CD14-positive monocyte (primary cell): ENCODE measurements around the gene ASCC2. TPM values are rescaled to one million over a fixed set of nuclear protein-coding genes. Genes with fewer than 3 reads are reported as not detected.

Experiments used
- DNase-seq, 3 donors: peaks; one replicate each; pipeline ENCODE4 v3.0.0-alpha.2; 2011 to 2022
- H2AFZ ChIP-seq: 2 replicates; pipeline ENCODE4 v1.6.0; 2012; ENCODE audit warnings: mild to moderate bottlenecking, low read depth, low read length, inconsistent platforms; ENCODE audit not compliant: insufficient read depth, poor library complexity, severe bottlenecking
- H3K27ac ChIP-seq, 2 donors: 1 replicate in 1 of 2; 2 replicates in 1 of 2; pipeline ENCODE4 v1.5.1; 2012 to 2013; ENCODE audit warnings: low read length in 2 of 2, control low read depth in 1 of 2, inconsistent platforms in 1 of 2, low read depth in 1 of 2, mild to moderate bottlenecking in 1 of 2
- H3K27me3 ChIP-seq, 2 donors: one replicate each; pipeline versions ENCODE4 v1.6.0 to v1.6.1; 2011 to 2013; ENCODE audit warnings: low read length in 2 of 2; ENCODE audit not compliant: control insufficient read depth in 2 of 2, insufficient read depth in 2 of 2
- H3K36me3 ChIP-seq, 2 donors: replicated peaks in 1 of 2; 1 replicate in 1 of 2; 2 replicates in 1 of 2; pipeline versions ENCODE4 v1.5.1 to v1.6.1; 2012 to 2013; ENCODE audit warnings: low read length in 2 of 2, control low read depth in 1 of 2, inconsistent platforms in 1 of 2, mild to moderate bottlenecking in 1 of 2; ENCODE audit not compliant: insufficient read depth in 2 of 2, control insufficient read depth in 1 of 2
- H3K4me1 ChIP-seq, 2 donors: 1 replicate in 1 of 2; 2 replicates in 1 of 2; pipeline versions ENCODE4 v1.5.1 to v1.6.1; 2012 to 2013; ENCODE audit warnings: low read length in 2 of 2, control low read depth in 1 of 2, inconsistent platforms in 1 of 2, mild to moderate bottlenecking in 1 of 2, moderate library complexity in 1 of 2; ENCODE audit not compliant: insufficient read depth in 2 of 2, control insufficient read depth in 1 of 2
- H3K4me2 ChIP-seq: replicated peaks from 2 replicates; pipeline ENCODE3; 2012; ENCODE audit warnings: low read length, moderate library complexity, mild to moderate bottlenecking; ENCODE audit not compliant: poor library complexity, severe bottlenecking; ENCODE audit errors: extremely low read depth
- H3K4me3 ChIP-seq, 3 experiments: fragments of 200-600 bp in 1 of 3; sonication (generic) in 1 of 3; replicated peaks in 1 of 3; 1 replicate in 2 of 3; 2 replicates in 1 of 3; pipeline ENCODE4 v1.5.1; 2011 to 2013; ENCODE audit warnings: low read length in 3 of 3, mild to moderate bottlenecking in 3 of 3, control low read depth in 2 of 3, low read depth in 2 of 3, inconsistent platforms in 1 of 3, moderate library complexity in 1 of 3
- H3K79me2 ChIP-seq: 2 replicates; pipeline ENCODE4 v1.6.0; 2012; ENCODE audit warnings: mild to moderate bottlenecking, control low read depth, inconsistent platforms, low read length, moderate library complexity; ENCODE audit not compliant: insufficient read depth
- H3K9ac ChIP-seq: 2 replicates; pipeline ENCODE4 v1.6.0; 2017; ENCODE audit warnings: low read length, mild to moderate bottlenecking; ENCODE audit not compliant: insufficient read depth, poor library complexity, severe bottlenecking
- H3K9me3 ChIP-seq, 2 donors: replicated peaks in 1 of 2; 1 replicate in 1 of 2; 2 replicates in 1 of 2; pipeline versions ENCODE4 v1.5.1 to v1.6.1; 2012 to 2013; ENCODE audit warnings: low read length in 2 of 2, control low read depth in 1 of 2; ENCODE audit not compliant: control insufficient read depth in 1 of 2, insufficient read depth in 1 of 2
- H4K20me1 ChIP-seq: 2 replicates; pipeline ENCODE4 v1.6.0; 2012; ENCODE audit warnings: mild to moderate bottlenecking, low read length, control low read depth, moderate library complexity; ENCODE audit not compliant: insufficient read depth
- H3K27ac Mint-ChIP-seq, 7 donors: one replicate each; pipeline ENCODE4 v1.8.0; 2020; ENCODE audit warnings: mild to moderate bottlenecking in 7 of 7, mixed read lengths in 7 of 7, moderate library complexity in 6 of 7, inconsistent platforms in 2 of 7
- H3K27me3 Mint-ChIP-seq, 3 donors: one replicate each; pipeline ENCODE4 v1.8.0; 2021 to 2022; ENCODE audit warnings: low read depth in 3 of 3, mild to moderate bottlenecking in 3 of 3, mixed read lengths in 3 of 3, moderate library complexity in 3 of 3, inconsistent platforms in 1 of 3
- H3K36me3 Mint-ChIP-seq, 2 donors: one replicate each; pipeline ENCODE4 v1.8.0; 2020; ENCODE audit warnings: mixed read lengths in 2 of 2, inconsistent platforms in 1 of 2, mild to moderate bottlenecking in 1 of 2
- H3K4me1 Mint-ChIP-seq: one replicate; pipeline ENCODE4 v1.8.0; 2020; ENCODE audit warnings: mild to moderate bottlenecking, mixed read lengths
- H3K4me3 Mint-ChIP-seq, 2 donors: one replicate each; pipeline ENCODE4 v1.8.0; 2020; ENCODE audit warnings: mild to moderate bottlenecking in 2 of 2, mixed read lengths in 2 of 2, moderate library complexity in 1 of 2
- H3K9me3 Mint-ChIP-seq, 7 donors: one replicate each; pipeline ENCODE4 v1.8.0; 2020 to 2022; ENCODE audit warnings: mixed read lengths in 7 of 7, mild to moderate bottlenecking in 6 of 7, moderate library complexity in 6 of 7, inconsistent platforms in 2 of 7
- WGBS: methylation state at CpG from one replicate; pipeline ENCODE4 v1.1.5; 2013; ENCODE audit warnings: missing lambda C conversion rate; ENCODE audit not compliant: insufficient coverage; 5-methylcytosine and 5-hydroxymethylcytosine counted together
- intact Hi-C, 2 donors: fragments of 100-400 bp; cut with micrococcal nuclease; formaldehyde crosslinking; loops; one replicate each; pipeline versions ENCODE4 v1.15.0 to v1.15.1; 2023
- polyA plus RNA-seq, 3 donors: library from polyadenylated mRNA; depleted of rRNA in 1 of 3; unstranded in 2 of 3; stranded (reverse) in 1 of 3; fragments of 300-500 nt in 2 of 3; fragments of >200 nt in 1 of 3; fragmentation: Illumina TruSeq in 2 of 3; gene quantifications; 1 replicate in 2 of 3; 2 replicates in 1 of 3; pipeline ENCODE4 v1.2.3, GENCODE V29; 2012 to 2021
- TF ChIP-seq, protein P1 (sequence below): fragments of 200-600 bp; IDR thresholded peaks from one replicate; pipeline ENCODE4 v1.8.0; 2022; ENCODE audit warnings: antibody characterized with exemption, mild to moderate bottlenecking

ASCC2 gene
- polyA plus RNA-seq, 3 donors = 23.8 to 77.2 (median 39.6) TPM

DNA sequence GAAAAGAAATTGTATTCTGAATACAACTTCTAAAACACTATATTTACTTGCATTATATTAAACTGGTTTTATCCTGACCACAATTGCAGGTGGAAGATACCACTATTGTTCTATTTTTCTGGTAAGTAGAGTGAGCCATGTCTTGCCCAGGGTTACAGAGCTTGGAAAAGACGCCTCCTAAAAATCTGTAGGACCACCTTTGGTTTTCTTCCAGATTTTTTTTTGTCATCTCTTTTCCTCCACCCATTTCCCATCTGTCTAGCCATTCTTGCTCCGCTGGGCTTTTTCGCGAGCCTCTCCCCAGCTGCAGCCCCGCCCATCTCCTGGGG lies 44.6 kb upstream of the ASCC2 start:
- Histone ChIP-seq H4K20me1 (peaks cover 41% of the 10 kb centered on the region), H3K4me1 (peaks cover 37 to 44% of the 10 kb centered on the region in 2 donors), H3K36me3 (no peaks in the 10 kb centered on the region), H3K4me2 (peak overlapping the region; percentile 85), H3K27me3 (no peaks in the 10 kb centered on the region), H3K27ac (peak overlapping the region in 1 of 2 donors; percentile 92), H3K4me3 (peak overlapping the region in 1 of 3 experiments; percentile 95), H2AFZ (no peak overlapping the region), H3K9ac (peak overlapping the region; percentile 98), H3K79me2 (peaks cover 51% of the 10 kb centered on the region), H3K9me3 (no peaks in the 10 kb centered on the region)
- H3K27ac Mint-ChIP-seq = peak overlapping the region in 4 of 7 donors; percentile 25 to 85 (median 48)
- H3K4me3 Mint-ChIP-seq = no peak overlapping the region
- 0% methylated on average over 4 of the region's 5 CpGs for WGBS
- peaks cover 1 to 3% of the 10 kb centered on the region in 2 donors for H3K36me3 Mint-ChIP-seq
- H3K27me3 Mint-ChIP-seq = peaks cover 0 to 5% (median 3%) of the 10 kb centered on the region in 3 donors
- TF ChIP-seq, protein P1, sequence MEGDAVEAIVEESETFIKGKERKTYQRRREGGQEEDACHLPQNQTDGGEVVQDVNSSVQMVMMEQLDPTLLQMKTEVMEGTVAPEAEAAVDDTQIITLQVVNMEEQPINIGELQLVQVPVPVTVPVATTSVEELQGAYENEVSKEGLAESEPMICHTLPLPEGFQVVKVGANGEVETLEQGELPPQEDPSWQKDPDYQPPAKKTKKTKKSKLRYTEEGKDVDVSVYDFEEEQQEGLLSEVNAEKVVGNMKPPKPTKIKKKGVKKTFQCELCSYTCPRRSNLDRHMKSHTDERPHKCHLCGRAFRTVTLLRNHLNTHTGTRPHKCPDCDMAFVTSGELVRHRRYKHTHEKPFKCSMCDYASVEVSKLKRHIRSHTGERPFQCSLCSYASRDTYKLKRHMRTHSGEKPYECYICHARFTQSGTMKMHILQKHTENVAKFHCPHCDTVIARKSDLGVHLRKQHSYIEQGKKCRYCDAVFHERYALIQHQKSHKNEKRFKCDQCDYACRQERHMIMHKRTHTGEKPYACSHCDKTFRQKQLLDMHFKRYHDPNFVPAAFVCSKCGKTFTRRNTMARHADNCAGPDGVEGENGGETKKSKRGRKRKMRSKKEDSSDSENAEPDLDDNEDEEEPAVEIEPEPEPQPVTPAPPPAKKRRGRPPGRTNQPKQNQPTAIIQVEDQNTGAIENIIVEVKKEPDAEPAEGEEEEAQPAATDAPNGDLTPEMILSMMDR = no peak
- intact Hi-C loops = loop anchor here (1.0 to 10.0 kb wide), 4 partner anchors 44 to 542 kb away; partner anchors contain the start of genes ASCC2 (in 2 of the 2), MTFP1 (in 1 of the 2), UQCR10 (in 1 of the 2) and ZMAT5 (in 1 of the 2)
- H3K4me1 Mint-ChIP-seq = peaks cover 9% of the 10 kb centered on the region
- DNase-seq = no peak
- peaks cover 0 to 2% (median 0%) of the 10 kb centered on the region in 7 donors for H3K9me3 Mint-ChIP-seq

DNA sequence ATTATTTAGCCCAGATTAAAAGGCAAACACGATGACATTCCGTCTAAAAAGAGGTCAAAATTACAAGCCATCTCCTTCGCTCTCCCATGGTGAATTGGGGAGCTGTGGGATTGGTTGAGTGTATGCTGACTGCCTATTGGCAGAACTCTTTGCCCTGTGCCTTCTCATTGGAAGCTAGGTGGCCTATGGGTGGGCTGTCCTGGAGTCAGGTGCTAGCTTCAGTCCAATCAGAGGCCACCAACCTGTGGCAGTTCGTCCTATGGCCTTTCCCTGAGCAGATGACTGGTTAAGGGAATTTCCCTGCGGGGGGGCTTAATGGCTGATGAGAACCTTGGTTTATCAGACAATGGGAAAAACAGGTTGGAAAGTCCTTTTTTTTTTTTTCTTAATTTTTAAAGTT lies 41.7 kb upstream of the ASCC2 start:
- Mint-ChIP-seq H3K27me3 (peaks cover 0 to 5% (median 3%) of the 10 kb centered on the region in 3 donors), H3K27ac (no peak overlapping the region), H3K4me3 (no peak overlapping the region), H3K9me3 (peaks cover 0 to 2% (median 0%) of the 10 kb centered on the region in 7 donors), H3K4me1 (peaks cover 11% of the 10 kb centered on the region), H3K36me3 (peaks cover 0 to 3% of the 10 kb centered on the region in 2 donors)
- H3K4me2 ChIP-seq = no peak overlapping the region
- H3K27me3 ChIP-seq = no peaks in the 10 kb centered on the region
- peaks cover 12% of the 10 kb centered on the region for H4K20me1 ChIP-seq
- no peak overlapping the region for H3K9ac ChIP-seq
- H3K79me2 ChIP-seq = peaks cover 22% of the 10 kb centered on the region
- DNase-seq = peak in 2 of 3 donors; percentile 12 to 73
- no peak overlapping the region for H3K27ac ChIP-seq
- TF ChIP-seq, protein P1 = no peak
- H3K4me1 ChIP-seq = peaks cover 12 to 15% of the 10 kb centered on the region in 2 donors
- WGBS = 96% methylated on average over 4 of the region's 5 CpGs
- H3K9me3 ChIP-seq = no peaks in the 10 kb centered on the region
- H3K4me3 ChIP-seq = no peak overlapping the region
- intact Hi-C loops = loop anchor here (5.0 to 10.0 kb wide), 3 partner anchors 45 to 545 kb away; partner anchors contain the start of genes ASCC2 (in 1 of the 2), MTFP1 (in 1 of the 2), UQCR10 (in 1 of the 2) and ZMAT5 (in 1 of the 2)
- no peaks in the 10 kb centered on the region for H3K36me3 ChIP-seq
- H2AFZ ChIP-seq = no peak overlapping the region
